HepG2 (cell line): Measurements from ENCODE around the gene ADIPOR2. TPM values are rescaled to one million over a fixed set of nuclear protein-coding genes. Genes with fewer than 3 reads are reported as not detected.

Experiments
- ATF4 ChIP-seq, 2 experiments: fragments of 450-650 bp in 1 of 2; sonication (generic) in 1 of 2; formaldehyde crosslinking; IDR thresholded peaks; 2 replicates each; pipeline versions ENCODE4 v1.5.0 to v1.8.0; 2020 to 2022; ENCODE audit warnings: mild to moderate bottlenecking in 1 of 2, missing genetic modification reagents in 1 of 2
- DZIP1 ChIP-seq: sonication (generic); formaldehyde crosslinking; IDR thresholded peaks from 2 replicates; pipeline ENCODE4 v1.5.0; 2020; ENCODE audit warnings: mild to moderate bottlenecking, missing genetic modification reagents
- ELF1 ChIP-seq: sonication (generic); formaldehyde crosslinking; IDR thresholded peaks from 2 replicates; pipeline ENCODE4 v1.4.0; 2020; ENCODE audit warnings: missing genetic modification reagents
- GZF1 ChIP-seq: sonication (generic); formaldehyde crosslinking; IDR thresholded peaks from 2 replicates; pipeline ENCODE4 v1.5.1; 2020; ENCODE audit warnings: mild to moderate bottlenecking, missing genetic modification reagents
- HCFC1 ChIP-seq: fragments of 150-350 bp; IDR thresholded peaks from 2 replicates; pipeline ENCODE4 v1.6.1; 2014; ENCODE audit warnings: low read depth, low read length
- ISL2 ChIP-seq: sonication (generic); formaldehyde crosslinking; IDR thresholded peaks from 2 replicates; pipeline ENCODE4 v1.5.0; 2020; ENCODE audit warnings: missing genetic modification reagents
- KMT2A ChIP-seq: sonication (generic); formaldehyde crosslinking; IDR thresholded peaks from 2 replicates; pipeline ENCODE4 v1.4.0; 2020; ENCODE audit warnings: missing genetic modification reagents
- NPAS2 ChIP-seq: sonication (generic); formaldehyde crosslinking; IDR thresholded peaks from 2 replicates; pipeline ENCODE4 v1.8.0; 2022; ENCODE audit warnings: mild to moderate bottlenecking, missing genetic modification reagents, borderline replicate concordance
- PHF20 ChIP-seq: sonication (generic); formaldehyde crosslinking; IDR thresholded peaks from 2 replicates; pipeline ENCODE4 v1.5.0; 2020; ENCODE audit warnings: mild to moderate bottlenecking, missing genetic modification reagents
- SIN3B ChIP-seq: fragments of 150-350 bp; IDR thresholded peaks from 2 replicates; pipeline ENCODE4 v1.6.1; 2014; ENCODE audit warnings: low read length
- STAT5B ChIP-seq: sonication (generic); formaldehyde crosslinking; IDR thresholded peaks from 2 replicates; pipeline ENCODE4 v1.4.0; 2020; ENCODE audit warnings: missing genetic modification reagents
- ZBTB38 ChIP-seq: sonication (generic); formaldehyde crosslinking; IDR thresholded peaks from 2 replicates; pipeline ENCODE4 v1.5.1; 2020; ENCODE audit warnings: mild to moderate bottlenecking, missing genetic modification reagents
- ZFP36L2 ChIP-seq: sonication (generic); formaldehyde crosslinking; IDR thresholded peaks from 2 replicates; pipeline ENCODE4 v1.4.0; 2020; ENCODE audit warnings: missing genetic modification reagents
- ZFYVE20 ChIP-seq: sonication (generic); formaldehyde crosslinking; IDR thresholded peaks from 2 replicates; pipeline ENCODE4 v1.8.0; 2023; ENCODE audit warnings: low read depth, mild to moderate bottlenecking, moderate library complexity, missing genetic modification reagents, borderline replicate concordance
- ZNF160 ChIP-seq: sonication (generic); formaldehyde crosslinking; IDR thresholded peaks from 2 replicates; pipeline ENCODE4 v1.8.0; 2022; ENCODE audit warnings: mild to moderate bottlenecking, inconsistent platforms, missing genetic modification reagents
- ZNF20 ChIP-seq: sonication (generic); formaldehyde crosslinking; IDR thresholded peaks from 2 replicates; pipeline ENCODE4 v1.4.0; 2020; ENCODE audit warnings: mild to moderate bottlenecking, moderate library complexity, missing genetic modification reagents
- ZNF232 ChIP-seq: sonication (generic); formaldehyde crosslinking; IDR thresholded peaks from 2 replicates; pipeline ENCODE4 v1.4.0; 2020; ENCODE audit warnings: missing genetic modification reagents, borderline replicate concordance
- ZNF552 ChIP-seq: sonication (generic); formaldehyde crosslinking; IDR thresholded peaks from 2 replicates; pipeline ENCODE4 v1.9.0; 2022; ENCODE audit warnings: missing genetic modification reagents, mild to moderate bottlenecking, borderline replicate concordance
- ZNF564 ChIP-seq: sonication (generic); formaldehyde crosslinking; IDR thresholded peaks from 2 replicates; pipeline ENCODE4 v1.8.1; 2023; ENCODE audit warnings: mild to moderate bottlenecking, missing genetic modification reagents
- ZNF674 ChIP-seq: sonication (generic); formaldehyde crosslinking; IDR thresholded peaks from 2 replicates; pipeline ENCODE4 v1.5.0; 2020; ENCODE audit warnings: low read depth, mild to moderate bottlenecking, missing genetic modification reagents
- polyA plus RNA-seq, 8 experiments: library from polyadenylated mRNA; depleted of rRNA in 3 of 8; stranded (reverse) in 7 of 8; unstranded in 1 of 8; fragments of >200 nt; fragmentation: Illumina TruSeq in 4 of 8; extraction: Trizol in 4 of 8; gene quantifications; 2 replicates each; pipeline versions ENCODE4 v1.2.1 to v1.2.3, GENCODE V29; 2011 to 2016; ENCODE audit warnings: low read depth in 4 of 8, missing spikeins in 1 of 8, mixed read lengths in 1 of 8; ENCODE audit not compliant: insufficient read depth in 1 of 8
- total RNA-seq, 5 experiments: library from RNA; depleted of rRNA; stranded (reverse); fragments of >200 nt; fragmentation: Illumina TruSeq; extraction: Trizol; gene quantifications; 2 replicates each; pipeline ENCODE4 v1.2.3, GENCODE V29; 2016; ENCODE audit warnings: low read depth in 1 of 5
- TF ChIP-seq, protein P1 (sequence below): IDR thresholded peaks from 2 replicates; pipeline ENCODE4 v1.6.1; 2016; ENCODE audit warnings: low read depth, control low read depth
- TF ChIP-seq, protein P2 (sequence below): sonication (generic); formaldehyde crosslinking; IDR thresholded peaks from 2 replicates; pipeline ENCODE4 v1.9.0; 2021; ENCODE audit warnings: missing genetic modification reagents, borderline replicate concordance
- TF ChIP-seq, protein P3 (sequence below): sonication (generic); formaldehyde crosslinking; IDR thresholded peaks from 2 replicates; pipeline ENCODE4 v1.4.0; 2020; ENCODE audit warnings: mild to moderate bottlenecking, missing genetic modification reagents

Gene ADIPOR2
- total and polyA plus RNA-seq, 2 of the 13 experiments (the other 11 are each of a cell fraction or from before 2014, with no cell fraction given) = 35.2 to 52.2 TPM

DNA sequence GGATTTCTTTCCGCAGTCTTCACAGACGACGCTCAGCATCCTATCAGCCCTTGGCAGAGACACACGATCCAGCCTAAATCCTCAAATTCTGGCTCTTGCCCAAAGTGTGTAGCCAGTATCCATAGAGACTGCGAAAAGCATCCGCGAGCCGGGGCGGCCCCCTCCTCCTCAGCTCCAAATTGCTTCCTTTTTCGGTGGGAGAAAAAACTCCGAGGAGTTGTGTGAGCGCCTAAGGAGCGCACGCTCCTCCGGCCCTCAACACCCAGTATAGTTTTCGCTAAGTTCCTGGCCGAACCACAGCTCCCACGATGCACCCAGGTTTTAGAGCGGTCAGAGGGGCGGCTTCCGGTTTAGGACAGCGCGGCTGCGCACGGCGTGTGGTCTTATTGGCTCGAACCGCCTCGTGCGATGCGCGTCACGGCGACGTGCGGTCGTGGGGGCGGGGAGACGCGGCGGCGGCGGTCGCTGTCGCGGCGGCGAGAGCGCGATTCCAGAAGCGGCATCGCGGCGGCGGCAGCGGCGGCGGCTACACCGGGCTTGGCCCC is at the start of gene ADIPOR2 (continued):
- TF ChIP-seq, protein P1, sequence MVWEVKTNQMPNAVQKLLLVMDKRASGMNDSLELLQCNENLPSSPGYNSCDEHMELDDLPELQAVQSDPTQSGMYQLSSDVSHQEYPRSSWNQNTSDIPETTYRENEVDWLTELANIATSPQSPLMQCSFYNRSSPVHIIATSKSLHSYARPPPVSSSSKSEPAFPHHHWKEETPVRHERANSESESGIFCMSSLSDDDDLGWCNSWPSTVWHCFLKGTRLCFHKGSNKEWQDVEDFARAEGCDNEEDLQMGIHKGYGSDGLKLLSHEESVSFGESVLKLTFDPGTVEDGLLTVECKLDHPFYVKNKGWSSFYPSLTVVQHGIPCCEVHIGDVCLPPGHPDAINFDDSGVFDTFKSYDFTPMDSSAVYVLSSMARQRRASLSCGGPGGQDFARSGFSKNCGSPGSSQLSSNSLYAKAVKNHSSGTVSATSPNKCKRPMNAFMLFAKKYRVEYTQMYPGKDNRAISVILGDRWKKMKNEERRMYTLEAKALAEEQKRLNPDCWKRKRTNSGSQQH (CRISPR knock-in tag) = peak; percentile 70; the same call in 1 of the 2 replicates
- TF ChIP-seq, protein P2, sequence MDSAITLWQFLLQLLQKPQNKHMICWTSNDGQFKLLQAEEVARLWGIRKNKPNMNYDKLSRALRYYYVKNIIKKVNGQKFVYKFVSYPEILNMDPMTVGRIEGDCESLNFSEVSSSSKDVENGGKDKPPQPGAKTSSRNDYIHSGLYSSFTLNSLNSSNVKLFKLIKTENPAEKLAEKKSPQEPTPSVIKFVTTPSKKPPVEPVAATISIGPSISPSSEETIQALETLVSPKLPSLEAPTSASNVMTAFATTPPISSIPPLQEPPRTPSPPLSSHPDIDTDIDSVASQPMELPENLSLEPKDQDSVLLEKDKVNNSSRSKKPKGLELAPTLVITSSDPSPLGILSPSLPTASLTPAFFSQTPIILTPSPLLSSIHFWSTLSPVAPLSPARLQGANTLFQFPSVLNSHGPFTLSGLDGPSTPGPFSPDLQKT (CRISPR knock-in tag) = no peak
- TF ChIP-seq PHF20 (CRISPR knock-in tag) (peak; percentile 80), ZNF20 (CRISPR knock-in tag) (0 out of 2 replicates have a peak, but pooled peaks have one; percentile 52), ZNF552 (CRISPR knock-in tag) (0 out of 2 replicates have a peak, but pooled peaks have one; percentile 27), GZF1 (no peak; the same call in 1 of the 2 replicates), ZFP36L2 (CRISPR knock-in tag) (no peak), HCFC1 (peak; percentile 75), KMT2A (CRISPR knock-in tag) (peak; percentile 97), SIN3B (0 out of 2 replicates have a peak, but pooled peaks have one; percentile 22), ATF4 (CRISPR knock-in tag; IDR thresholded peaks at IDR 0.05) (peak in 1 of 2 experiments; percentile 73; a peak in 2 of 4 replicates), ZNF232 (no peak), ZNF564 (CRISPR knock-in tag) (no peak), ISL2 (0 out of 2 replicates have a peak, but pooled peaks have one; percentile 14), ZNF160 (CRISPR knock-in tag) (no peak), ZNF674 (CRISPR knock-in tag) (no peak), STAT5B (CRISPR knock-in tag) (peak; percentile 57; the same call in 1 of the 2 replicates), ZBTB38 (CRISPR knock-in tag) (peak; percentile 92), ZFYVE20 (CRISPR knock-in tag) (no peak), DZIP1 (no peak), NPAS2 (CRISPR knock-in tag) (no peak), ELF1 (CRISPR knock-in tag) (peak; percentile 98)
- TF ChIP-seq, protein P3, sequence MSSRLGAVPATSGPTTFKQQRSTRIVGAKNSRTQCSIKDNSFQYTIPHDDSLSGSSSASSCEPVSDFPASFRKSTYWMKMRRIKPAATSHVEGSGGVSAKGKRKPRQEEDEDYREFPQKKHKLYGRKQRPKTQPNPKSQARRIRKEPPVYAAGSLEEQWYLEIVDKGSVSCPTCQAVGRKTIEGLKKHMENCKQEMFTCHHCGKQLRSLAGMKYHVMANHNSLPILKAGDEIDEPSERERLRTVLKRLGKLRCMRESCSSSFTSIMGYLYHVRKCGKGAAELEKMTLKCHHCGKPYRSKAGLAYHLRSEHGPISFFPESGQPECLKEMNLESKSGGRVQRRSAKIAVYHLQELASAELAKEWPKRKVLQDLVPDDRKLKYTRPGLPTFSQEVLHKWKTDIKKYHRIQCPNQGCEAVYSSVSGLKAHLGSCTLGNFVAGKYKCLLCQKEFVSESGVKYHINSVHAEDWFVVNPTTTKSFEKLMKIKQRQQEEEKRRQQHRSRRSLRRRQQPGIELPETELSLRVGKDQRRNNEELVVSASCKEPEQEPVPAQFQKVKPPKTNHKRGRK (CRISPR knock-in tag) = no peak
